Measurements from ENCODE around the gene SLC35E3.

The SLC35E3 gene

DNA sequence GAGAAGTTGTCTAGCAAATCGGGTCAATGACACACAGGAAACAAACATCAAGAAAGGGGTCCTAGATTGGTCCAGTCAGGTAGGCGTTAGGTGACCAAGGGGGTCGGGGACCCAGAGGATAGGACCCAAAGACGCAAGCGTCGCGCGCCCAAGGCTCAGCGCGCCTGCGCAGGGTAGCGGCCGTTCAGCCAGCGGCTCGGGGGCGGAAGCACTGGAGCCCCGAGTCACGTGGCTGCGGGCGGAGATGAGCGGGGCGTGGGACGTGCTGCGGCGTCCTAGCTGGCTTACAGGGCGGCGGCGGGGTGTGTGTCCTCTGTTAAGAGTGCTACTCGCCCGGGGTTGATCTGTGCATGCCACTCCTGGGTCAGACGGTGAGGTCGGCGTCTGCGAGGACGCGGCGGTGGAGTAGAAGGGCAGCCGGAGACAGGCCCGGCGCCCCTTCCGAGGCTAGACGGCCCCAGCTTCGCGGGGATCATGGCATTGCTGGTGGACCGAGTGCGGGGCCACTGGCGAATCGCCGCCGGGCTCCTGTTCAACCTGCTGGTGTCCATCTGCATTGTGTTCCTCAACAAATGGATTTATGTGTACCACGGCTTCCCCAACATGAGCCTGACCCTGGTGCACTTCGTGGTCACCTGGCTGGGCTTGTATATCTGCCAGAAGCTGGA is at the start of gene SLC35E3:
TSS of gene SLC35E3 (plus strand) at position 273 of the 668 bp plus-strand sequence. CDS start at position 475, 202 bp downstream.
- Mint-ChIP-seq H3K4me3 (peak within 1 kb of the TSS; percentile 87 to 98), H3K27ac (peak within 1 kb of the TSS; percentile 90 to 92), H3K9me3 (no peaks in the 10 kb centered on the region), H3K4me1 (peaks cover 31% of the 10 kb centered on the region), H3K27me3 (no peaks in the 10 kb centered on the region)
- DNase-seq: peak; percentile 91 to 95
- peak; percentile 99 for ATAC-seq

DNA sequence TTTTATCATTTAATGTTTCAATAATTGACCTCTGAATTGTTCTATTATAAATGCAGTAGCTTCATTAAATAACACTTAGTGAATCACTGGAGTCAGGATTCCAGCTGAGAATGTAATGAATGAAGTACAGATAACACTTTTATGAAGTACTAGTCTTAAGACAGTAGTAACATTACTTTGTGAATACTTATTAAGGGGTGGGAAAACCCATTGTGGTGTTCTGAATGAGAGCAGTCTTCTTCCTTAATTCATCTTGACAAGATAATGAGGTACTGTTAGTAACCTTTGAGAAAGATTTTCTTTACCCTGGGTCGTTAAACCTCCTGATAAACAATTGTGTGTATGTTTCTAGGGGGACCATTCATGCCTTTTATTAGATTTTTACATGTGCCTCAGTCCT is 46.5 kb upstream of the SLC35E3 start:
- no peaks in the 10 kb centered on the region for H3K4me1 Mint-ChIP-seq
- ATAC-seq (no peak), DNase-seq (no peak)
- H3K9me3 Mint-ChIP-seq: no peaks in the 10 kb centered on the region
- no peak overlapping the region for H3K4me3 Mint-ChIP-seq
- no peak overlapping the region for H3K27ac Mint-ChIP-seq
- no peaks in the 10 kb centered on the region for H3K27me3 Mint-ChIP-seq

DNA sequence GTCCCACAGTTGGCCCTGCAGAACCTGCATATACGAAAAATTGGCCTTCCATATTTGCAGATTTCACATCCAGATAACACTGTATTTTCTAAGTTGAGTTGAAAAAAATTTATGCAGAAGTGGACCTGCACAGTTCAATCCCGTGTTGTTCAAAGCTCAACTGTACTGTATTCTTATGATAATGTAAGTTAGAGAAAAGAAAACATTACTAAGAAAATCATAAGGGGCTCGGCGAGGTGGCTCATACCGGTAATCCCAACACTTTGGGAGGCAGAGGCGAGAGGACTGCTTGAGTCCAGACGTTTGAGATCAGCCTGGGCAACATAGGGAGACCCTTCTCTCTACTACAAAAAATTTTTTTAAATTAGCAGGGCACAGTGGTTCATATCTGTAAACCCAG is 18.2 kb upstream of the SLC35E3 start:
- Mint-ChIP-seq H3K27ac (peak overlapping the region in 1 of 2 donors; percentile 27), H3K9me3 (no peaks in the 10 kb centered on the region), H3K4me3 (no peak overlapping the region), H3K27me3 (no peaks in the 10 kb centered on the region), H3K4me1 (no peaks in the 10 kb centered on the region)
- no peak for ATAC-seq
- DNase-seq: no peak

DNA sequence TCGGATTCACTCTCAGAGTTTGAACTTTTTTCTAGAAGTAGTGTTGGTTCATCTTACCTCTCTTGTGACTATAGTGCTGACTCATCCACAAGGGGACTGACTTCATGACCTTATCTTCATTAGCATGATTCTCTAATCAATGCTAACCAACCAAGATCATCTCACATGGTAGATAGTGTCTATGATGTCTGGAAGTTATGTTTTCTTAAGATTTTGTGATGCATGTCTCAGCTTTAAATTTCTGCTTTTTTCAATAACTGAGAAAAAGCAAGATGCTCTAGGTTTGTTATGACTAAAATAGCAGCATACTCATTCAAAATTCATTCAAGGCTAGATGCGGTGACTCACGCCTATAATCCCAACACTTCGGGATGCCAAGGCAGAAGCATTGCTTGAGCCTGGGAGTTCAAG is 12.3 kb upstream of the SLC35E3 start:
- H3K27ac Mint-ChIP-seq: no peak overlapping the region
- no peak for ATAC-seq
- H3K4me3 Mint-ChIP-seq: no peak overlapping the region
- H3K27me3 Mint-ChIP-seq: no peaks in the 10 kb centered on the region
- no peaks in the 10 kb centered on the region for H3K9me3 Mint-ChIP-seq
- DNase-seq: no peak
- H3K4me1 Mint-ChIP-seq: no peaks in the 10 kb centered on the region

DNA sequence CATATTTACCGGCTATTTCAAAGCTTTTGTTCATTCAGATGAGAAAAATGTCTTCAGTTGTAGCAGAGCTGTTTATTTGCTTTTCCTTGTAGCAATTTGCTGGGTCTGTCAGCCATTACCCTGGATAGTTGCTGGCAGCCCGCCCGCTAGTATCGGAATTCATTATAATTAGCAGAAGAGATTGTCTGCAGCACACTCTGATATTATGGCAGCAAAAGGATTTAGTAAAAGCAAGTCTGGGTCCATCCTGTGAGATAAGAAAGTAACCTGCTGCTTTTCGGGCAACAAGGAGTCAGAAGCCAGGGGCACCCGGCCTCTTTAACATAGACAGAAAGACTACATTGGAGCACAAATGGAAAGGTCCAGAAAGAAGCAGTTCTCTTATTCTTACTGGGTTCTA is 6.1 kb upstream of the SLC35E3 start:
- Mint-ChIP-seq H3K4me3 (no peak overlapping the region), H3K27me3 (no peaks in the 10 kb centered on the region), H3K27ac (no peak overlapping the region), H3K9me3 (no peaks in the 10 kb centered on the region), H3K4me1 (no peaks in the 10 kb centered on the region)
- DNase-seq (no peak), ATAC-seq (no peak)

DNA sequence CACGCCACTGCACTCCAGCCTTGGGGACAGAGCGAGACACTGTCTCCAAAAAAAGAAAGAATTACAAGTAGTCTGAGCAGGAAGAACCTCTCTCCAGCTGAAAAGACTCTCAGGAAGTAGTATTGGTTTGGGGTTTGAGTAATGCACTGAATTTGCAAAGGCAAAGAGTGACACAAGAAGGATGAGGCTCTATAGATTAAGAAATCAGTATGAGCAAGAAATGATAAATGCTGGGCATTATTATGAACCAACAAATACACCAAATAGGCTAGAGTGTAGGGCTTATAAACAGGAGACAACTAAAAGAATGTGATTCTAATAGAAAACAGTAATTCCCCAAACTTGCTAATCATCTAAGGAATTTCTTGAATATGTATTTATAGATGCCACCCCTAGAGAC is 2.6 kb upstream of the SLC35E3 start:
- no peaks in the 10 kb centered on the region for H3K9me3 Mint-ChIP-seq
- H3K4me1 Mint-ChIP-seq: peaks cover 15% of the 10 kb centered on the region
- ATAC-seq (no peak), DNase-seq (no peak)
- no peaks in the 10 kb centered on the region for H3K27me3 Mint-ChIP-seq
- no peak overlapping the region for H3K27ac Mint-ChIP-seq
- H3K4me3 Mint-ChIP-seq: no peak overlapping the region

DNA sequence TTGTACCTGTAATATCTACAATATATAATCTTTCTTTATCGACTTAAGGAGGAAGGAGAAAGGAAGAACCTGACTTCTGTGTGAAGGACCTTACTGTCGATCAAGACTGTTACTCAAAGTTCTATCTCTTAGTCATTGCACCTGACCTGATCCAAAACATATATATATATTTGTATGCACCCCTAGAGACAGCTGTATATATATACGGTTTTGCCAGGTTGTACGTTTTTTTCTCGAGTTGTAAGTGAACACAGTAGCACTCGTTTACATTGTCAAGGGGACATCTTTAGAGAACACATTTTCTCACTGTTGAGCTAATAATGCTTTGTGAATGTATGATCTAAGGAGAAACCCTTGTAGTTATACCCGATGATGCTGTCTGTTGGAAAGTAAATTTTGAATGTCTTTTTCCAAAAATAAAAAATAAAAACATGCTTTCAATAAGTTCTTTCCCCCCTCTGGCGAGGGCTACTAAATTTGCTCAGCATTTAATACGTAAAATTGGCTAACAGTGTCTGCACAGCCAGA is 536 bp upstream of the SLC35E3 start:
- DNase-seq (no peak), ATAC-seq (no peak)
- Mint-ChIP-seq H3K4me3 (peak overlapping the region; percentile 87 to 98), H3K27me3 (no peaks in the 10 kb centered on the region), H3K9me3 (no peaks in the 10 kb centered on the region), H3K4me1 (peaks cover 30% of the 10 kb centered on the region), H3K27ac (peak overlapping the region; percentile 90 to 92)

DNA sequence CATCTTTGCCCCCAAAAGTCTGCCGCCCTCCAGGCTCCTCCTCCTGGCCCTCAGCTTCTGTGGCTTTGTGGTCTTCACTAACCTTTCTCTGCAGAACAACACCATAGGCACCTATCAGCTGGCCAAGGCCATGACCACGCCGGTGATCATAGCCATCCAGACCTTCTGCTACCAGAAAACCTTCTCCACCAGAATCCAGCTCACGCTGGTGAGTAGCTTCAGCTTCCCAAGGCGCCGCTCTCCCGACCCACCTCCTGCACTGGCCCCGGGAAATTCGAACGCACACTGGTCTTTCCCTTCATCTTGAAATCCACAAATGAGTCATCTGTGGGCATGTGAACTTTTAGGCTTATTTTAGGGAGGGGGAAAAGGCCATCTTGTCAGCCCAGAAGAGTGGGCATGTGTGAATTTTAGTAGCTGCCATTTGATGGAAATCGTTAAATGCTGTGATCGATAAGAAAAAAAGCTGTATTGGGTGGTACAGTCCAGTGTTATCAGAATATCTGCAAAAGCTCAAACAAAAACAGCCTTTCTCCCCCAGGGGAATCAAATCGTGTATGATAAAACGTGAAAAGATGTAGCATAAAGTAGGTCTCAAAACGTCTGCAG is 700 bp downstream of the SLC35E3 start:
- Mint-ChIP-seq H3K27me3 (no peaks in the 10 kb centered on the region), H3K27ac (peak overlapping the region; percentile 87 to 90), H3K4me3 (peak overlapping the region; percentile 87 to 98), H3K4me1 (peaks cover 31% of the 10 kb centered on the region), H3K9me3 (no peaks in the 10 kb centered on the region)
- peak; percentile 44 to 50 for DNase-seq
- ATAC-seq: peak; percentile 70

DNA sequence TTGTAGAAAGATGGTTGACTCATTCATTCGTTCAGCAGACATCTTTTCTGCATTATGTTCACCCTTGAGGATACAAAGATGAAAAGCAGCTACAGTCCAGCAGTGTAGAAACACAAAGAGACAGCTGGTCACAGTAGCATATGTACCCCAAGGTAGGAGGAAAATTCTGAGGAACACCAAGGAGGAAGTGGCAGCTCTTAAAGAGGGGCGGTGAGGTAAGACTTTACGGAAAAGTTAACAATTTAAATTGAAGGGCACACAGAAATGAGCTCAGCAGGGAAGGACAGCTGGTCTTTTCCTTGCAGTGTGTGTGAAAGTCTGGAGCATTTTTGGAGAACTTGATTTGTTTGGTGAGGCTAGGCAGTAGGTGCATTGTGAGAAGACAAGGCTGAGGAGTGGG is 3.5 kb downstream of the SLC35E3 start:
- no peak overlapping the region for H3K4me3 Mint-ChIP-seq
- peaks cover 31% of the 10 kb centered on the region for H3K4me1 Mint-ChIP-seq
- peak overlapping the region in 1 of 2 donors; percentile 10 for H3K27ac Mint-ChIP-seq

DNA sequence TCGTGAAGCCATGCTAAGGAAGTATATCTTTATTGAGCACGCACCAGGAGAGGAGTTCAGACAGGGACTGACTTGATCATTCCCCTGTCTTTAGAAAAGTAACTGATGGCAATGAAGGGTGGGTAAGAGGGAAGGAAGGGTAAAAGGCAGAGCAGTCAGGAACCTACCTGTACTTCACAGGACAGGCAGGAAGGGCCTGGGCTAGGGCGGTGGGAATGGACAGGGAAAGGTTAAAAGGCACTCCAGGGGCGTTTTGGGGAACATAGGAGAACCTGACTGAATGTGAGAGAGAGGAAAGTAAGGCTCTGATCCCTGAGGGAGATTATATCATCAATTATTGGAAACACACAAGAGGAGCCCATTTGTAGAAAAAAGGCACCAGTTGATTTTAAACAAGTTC is 3.9 kb downstream of the SLC35E3 start:
- DNase-seq (no peak), ATAC-seq (no peak)
- Mint-ChIP-seq H3K4me3 (no peak overlapping the region), H3K27me3 (no peaks in the 10 kb centered on the region), H3K9me3 (no peaks in the 10 kb centered on the region), H3K27ac (peak overlapping the region in 1 of 2 donors; percentile 10), H3K4me1 (peaks cover 31% of the 10 kb centered on the region)

More for the DNA sequence above, 3.5 kb downstream of the SLC35E3 start:
- no peak for ATAC-seq
- no peak for DNase-seq
- Mint-ChIP-seq H3K9me3 (no peaks in the 10 kb centered on the region), H3K27me3 (no peaks in the 10 kb centered on the region)

DNA sequence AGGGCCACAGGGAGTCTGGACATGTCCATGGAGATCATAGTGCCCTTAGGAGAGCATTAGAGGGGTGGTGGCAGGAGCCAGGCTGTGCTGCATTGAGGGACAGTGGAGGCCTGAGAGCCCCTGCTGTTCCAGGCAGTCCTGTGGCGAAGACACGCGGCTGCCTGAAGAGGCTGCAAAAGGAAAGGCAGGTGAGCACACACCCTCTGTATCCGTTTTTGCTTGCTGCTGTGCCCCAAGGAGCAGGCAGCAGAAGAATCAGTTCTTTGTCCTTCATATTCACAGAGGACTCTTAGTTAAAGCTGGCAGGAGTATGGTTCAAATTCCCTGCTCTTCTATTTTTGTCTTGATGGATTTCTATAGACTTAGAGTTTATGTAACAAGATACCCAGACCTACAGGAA is 4.5 kb downstream of the SLC35E3 start:
- Mint-ChIP-seq H3K27me3 (no peaks in the 10 kb centered on the region), H3K27ac (no peak overlapping the region), H3K9me3 (no peaks in the 10 kb centered on the region), H3K4me3 (no peak overlapping the region), H3K4me1 (peaks cover 27% of the 10 kb centered on the region)
- DNase-seq: no peak
- no peak for ATAC-seq

DNA sequence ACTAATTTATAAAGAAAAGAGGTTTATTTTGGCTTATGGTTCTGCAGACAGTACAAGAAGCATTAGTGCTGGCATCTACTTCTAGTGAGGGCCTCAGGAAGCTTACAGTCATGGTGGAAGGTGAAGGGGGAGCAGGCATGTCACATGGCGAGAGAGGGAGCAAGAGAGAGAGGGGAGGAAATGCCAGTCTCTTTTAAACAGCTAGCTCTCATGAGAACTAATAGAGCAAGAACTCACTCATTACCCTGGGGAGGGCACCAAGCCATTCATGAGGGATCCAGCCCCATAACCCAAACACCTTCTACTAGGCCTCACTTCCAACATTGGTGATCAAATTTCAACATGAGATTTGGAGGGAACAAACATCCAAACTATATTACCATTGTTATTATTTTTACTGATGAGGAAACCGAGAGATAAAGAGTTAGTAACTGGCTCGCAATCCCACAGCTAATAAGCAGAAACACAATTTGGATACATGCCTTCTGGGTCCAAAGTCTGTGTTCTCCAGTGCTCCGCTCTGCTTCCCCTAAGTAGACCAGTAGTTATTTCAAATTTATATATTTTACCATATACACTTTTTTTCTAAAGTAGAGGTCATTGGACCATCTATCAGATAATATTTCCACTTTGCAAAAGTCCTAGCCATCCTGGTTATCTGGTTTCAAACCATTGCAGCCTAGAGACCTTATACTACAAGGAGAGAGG is 9.7 kb downstream of the SLC35E3 start:
- H3K27ac Mint-ChIP-seq: no peak overlapping the region
- H3K4me1 Mint-ChIP-seq: no peaks in the 10 kb centered on the region
- DNase-seq (no peak), ATAC-seq (no peak)
- no peaks in the 10 kb centered on the region for H3K9me3 Mint-ChIP-seq
- H3K4me3 Mint-ChIP-seq: no peak overlapping the region
- H3K27me3 Mint-ChIP-seq: no peaks in the 10 kb centered on the region

DNA sequence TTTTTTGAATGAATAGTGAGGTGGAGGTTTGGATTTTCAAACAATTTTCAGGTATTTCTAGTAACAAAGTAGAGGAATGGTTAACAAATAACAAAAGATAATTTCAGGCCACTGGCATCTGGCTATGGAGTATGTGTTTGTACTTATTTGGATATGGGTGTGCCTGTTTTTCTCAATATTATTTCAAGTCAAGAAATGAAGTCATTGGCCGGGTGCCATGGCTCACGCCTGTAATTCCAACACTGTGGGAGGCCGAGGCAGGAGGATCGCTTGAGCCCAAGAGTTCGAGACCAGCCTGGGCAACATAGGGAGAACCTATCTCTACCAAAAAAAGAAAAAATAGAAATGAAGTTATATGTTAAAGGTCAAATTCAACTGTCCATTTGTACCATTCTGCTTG is 13.9 kb downstream of the SLC35E3 start:
- Mint-ChIP-seq H3K27ac (no peak overlapping the region), H3K4me1 (no peaks in the 10 kb centered on the region), H3K27me3 (no peaks in the 10 kb centered on the region), H3K4me3 (no peak overlapping the region), H3K9me3 (no peaks in the 10 kb centered on the region)
- ATAC-seq (no peak), DNase-seq (no peak)

DNA sequence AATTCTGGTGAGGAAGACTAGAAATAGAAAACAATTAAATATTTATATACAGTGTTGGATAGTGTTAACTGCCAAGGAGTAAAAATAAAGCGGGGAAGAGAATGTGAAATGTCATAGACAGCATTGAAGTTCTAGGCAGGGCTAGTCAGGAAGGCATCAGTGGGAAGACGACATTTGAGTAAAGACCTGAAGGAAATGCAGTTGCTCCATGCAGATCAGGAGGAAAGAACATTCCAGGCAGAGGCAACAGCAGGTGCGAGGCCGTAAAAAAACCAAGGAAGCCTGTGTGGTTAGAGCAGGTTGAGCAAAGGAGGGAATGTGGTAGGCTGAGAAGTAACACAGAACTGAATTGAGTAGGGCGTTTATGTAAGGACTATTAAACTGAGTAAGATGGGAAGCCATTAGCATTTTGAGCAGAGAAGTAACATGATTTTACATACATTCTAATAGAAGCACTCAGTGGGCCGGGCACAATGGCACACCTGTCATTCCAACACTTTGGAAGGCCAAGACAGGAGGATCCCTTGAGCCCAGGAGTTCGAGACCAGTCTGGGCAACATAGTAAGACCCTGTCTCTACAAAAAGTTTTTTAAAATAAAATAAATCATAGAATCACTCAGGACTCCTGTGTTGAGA is 14.9 kb downstream of the SLC35E3 start:
- Mint-ChIP-seq H3K27me3 (no peaks in the 10 kb centered on the region), H3K4me3 (no peak overlapping the region), H3K4me1 (no peaks in the 10 kb centered on the region), H3K9me3 (no peaks in the 10 kb centered on the region), H3K27ac (peak overlapping the region in 1 of 2 donors; percentile 13)
- DNase-seq (no peak), ATAC-seq (no peak)

DNA sequence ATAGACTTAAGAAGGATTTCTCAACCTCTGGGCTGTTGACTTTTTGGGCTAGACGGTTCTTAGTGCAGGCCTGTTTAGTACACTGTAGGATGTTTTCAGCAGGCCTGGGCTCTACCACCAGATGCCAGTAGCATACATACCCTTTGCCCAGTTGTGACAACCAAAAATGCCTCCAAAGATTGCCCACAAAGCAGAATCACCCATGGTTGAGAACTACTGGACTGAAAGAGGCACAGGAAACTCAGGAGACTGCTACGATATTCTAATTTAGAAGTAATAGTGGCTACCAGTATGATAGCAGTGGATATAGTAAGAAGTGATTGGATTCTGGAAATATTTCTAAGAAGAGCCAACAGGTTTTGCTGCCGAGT is 15.5 kb downstream of the SLC35E3 start:
- Mint-ChIP-seq H3K9me3 (no peaks in the 10 kb centered on the region), H3K4me1 (no peaks in the 10 kb centered on the region), H3K4me3 (no peak overlapping the region), H3K27ac (peak overlapping the region in 1 of 2 donors; percentile 65), H3K27me3 (no peaks in the 10 kb centered on the region)
- DNase-seq (no peak), ATAC-seq (no peak)
